ENCODE results near the gene CACNA1G.

Gene CACNA1G

DNA sequence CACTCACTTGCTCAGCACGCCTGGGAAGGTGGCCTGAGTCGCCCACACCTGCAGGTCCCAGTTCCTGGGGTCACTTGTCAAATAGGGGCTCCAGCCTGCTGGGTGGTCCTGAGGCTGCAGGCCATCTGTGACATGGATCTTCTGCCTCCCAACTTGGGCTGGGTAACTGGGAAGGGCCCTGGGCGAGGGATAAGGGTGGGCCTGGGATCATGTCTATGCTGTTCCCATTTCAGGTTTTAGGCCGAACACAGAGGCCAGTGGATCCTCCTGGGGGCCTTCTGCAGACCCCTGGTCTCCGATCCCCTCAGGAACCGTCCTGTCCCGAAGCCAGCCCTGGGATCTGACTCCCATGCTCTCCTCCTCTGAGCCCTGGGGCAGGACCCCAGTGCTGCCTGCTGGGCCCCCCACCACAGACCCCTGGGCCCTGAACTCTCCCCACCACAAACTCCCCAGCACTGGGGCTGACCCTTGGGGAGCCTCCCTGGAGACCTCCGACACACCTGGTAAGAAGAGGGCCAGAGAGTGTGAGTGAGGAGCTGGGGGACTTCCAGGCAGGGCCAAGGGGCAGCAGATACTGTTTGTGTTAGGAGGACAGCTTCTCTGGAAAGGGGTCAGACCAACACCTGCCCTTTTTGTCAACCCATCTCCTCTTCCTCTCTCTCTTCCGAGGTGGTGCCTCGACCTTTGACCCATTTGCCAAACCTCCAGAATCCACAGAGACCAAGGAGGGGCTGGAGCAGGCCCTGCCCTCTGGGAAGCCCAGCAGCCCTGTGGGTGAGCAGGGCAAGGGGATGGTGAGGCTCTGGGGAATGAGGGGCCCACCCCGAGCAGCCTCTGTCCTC, 19.7 kb upstream of the CACNA1G start:
- no peak for TF ChIP-seq TAF1 (IDR thresholded peaks at IDR 0.05; ENCODE audit: borderline replicate concordance, insufficient read depth, low read length)
- no peak for TF ChIP-seq SIN3A (IDR thresholded peaks at IDR 0.05; ENCODE audit: borderline replicate concordance, insufficient read depth, low read length)
- TF ChIP-seq, protein P1, sequence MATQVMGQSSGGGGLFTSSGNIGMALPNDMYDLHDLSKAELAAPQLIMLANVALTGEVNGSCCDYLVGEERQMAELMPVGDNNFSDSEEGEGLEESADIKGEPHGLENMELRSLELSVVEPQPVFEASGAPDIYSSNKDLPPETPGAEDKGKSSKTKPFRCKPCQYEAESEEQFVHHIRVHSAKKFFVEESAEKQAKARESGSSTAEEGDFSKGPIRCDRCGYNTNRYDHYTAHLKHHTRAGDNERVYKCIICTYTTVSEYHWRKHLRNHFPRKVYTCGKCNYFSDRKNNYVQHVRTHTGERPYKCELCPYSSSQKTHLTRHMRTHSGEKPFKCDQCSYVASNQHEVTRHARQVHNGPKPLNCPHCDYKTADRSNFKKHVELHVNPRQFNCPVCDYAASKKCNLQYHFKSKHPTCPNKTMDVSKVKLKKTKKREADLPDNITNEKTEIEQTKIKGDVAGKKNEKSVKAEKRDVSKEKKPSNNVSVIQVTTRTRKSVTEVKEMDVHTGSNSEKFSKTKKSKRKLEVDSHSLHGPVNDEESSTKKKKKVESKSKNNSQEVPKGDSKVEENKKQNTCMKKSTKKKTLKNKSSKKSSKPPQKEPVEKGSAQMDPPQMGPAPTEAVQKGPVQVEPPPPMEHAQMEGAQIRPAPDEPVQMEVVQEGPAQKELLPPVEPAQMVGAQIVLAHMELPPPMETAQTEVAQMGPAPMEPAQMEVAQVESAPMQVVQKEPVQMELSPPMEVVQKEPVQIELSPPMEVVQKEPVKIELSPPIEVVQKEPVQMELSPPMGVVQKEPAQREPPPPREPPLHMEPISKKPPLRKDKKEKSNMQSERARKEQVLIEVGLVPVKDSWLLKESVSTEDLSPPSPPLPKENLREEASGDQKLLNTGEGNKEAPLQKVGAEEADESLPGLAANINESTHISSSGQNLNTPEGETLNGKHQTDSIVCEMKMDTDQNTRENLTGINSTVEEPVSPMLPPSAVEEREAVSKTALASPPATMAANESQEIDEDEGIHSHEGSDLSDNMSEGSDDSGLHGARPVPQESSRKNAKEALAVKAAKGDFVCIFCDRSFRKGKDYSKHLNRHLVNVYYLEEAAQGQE (IDR thresholded peaks at IDR 0.05; ENCODE audit: insufficient read depth in 1 of 2, low read depth in 2 of 2, low read length in 2 of 2) = no peak
- TF ChIP-seq POLR2AphosphoS5 (IDR thresholded peaks at IDR 0.05; ENCODE audit: low read depth, low read length) = no peak
- TF ChIP-seq FOXP2 (optimal IDR thresholded peaks at IDR 0.05; ENCODE audit: borderline replicate concordance, extremely low read depth, extremely low read length, insufficient read depth) = no peak

DNA sequence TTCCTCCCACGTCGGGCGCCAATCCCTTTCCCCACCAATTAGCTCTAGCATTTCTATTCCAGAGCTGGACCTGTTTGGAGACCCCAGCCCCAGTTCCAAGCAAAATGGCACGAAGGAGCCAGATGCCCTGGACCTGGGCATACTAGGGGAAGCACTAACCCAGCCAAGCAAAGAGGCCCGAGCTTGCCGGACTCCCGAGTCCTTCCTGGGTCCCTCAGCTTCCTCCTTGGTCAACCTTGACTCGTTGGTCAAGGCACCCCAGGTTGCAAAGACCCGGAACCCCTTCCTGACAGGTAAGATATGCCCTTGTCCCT, 19.2 kb upstream of the CACNA1G start:
- TF ChIP-seq POLR2AphosphoS5 (IDR thresholded peaks at IDR 0.05; ENCODE audit: low read depth, low read length) = no peak
- no peak for TF ChIP-seq FOXP2 (optimal IDR thresholded peaks at IDR 0.05; ENCODE audit: borderline replicate concordance, extremely low read depth, extremely low read length, insufficient read depth)
- TF ChIP-seq SIN3A (IDR thresholded peaks at IDR 0.05; ENCODE audit: borderline replicate concordance, insufficient read depth, low read length) = no peak
- TF ChIP-seq, protein P1 (IDR thresholded peaks at IDR 0.05; ENCODE audit: insufficient read depth in 1 of 2, low read depth in 2 of 2, low read length in 2 of 2) = no peak
- no peak for TF ChIP-seq TAF1 (IDR thresholded peaks at IDR 0.05; ENCODE audit: borderline replicate concordance, insufficient read depth, low read length)

DNA sequence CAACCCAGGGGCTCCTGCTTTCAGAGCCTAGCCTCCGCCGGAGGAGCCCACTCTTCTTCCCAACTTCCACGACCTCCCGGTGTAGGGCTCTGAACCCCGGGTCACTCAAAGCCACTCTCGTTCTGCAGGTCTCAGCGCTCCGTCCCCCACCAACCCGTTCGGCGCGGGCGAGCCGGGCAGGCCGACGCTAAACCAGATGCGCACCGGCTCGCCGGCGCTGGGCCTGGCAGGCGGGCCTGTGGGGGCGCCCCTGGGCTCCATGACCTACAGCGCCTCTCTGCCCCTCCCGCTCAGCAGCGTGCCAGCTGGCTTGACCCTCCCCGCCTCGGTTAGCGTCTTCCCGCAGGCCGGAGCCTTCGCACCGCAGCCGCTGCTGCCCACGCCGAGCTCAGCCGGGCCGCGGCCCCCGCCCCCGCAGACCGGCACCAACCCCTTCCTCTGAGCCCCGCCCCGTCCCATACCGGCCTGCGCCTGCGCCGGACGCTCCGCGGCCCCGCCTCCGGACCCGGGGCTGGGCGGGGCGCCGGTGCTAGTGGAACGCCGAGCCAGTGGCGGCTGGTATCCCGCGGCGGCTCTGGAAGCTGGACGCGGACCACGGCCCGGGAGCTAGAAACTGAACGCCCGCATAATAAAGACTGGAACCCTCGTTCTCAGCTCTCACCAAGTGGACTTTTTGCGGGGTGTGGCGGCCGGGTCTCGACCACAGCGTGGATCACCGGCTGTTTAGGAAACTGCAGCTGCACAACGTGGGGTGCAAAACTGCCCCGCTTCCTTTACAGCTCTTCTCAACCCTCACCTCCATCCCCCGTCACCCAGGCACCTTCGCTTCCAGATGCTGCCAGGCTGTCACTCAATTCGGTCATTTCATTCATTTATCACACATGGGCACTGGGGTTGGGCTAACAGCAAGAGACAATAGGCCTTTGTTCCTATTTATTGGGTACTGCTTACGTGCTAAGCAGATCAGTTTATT, 18.5 kb upstream of the CACNA1G start:
- TF ChIP-seq FOXP2 (optimal IDR thresholded peaks at IDR 0.05; ENCODE audit: borderline replicate concordance, extremely low read depth, extremely low read length, insufficient read depth) (peak; percentile 74), SIN3A (IDR thresholded peaks at IDR 0.05; ENCODE audit: borderline replicate concordance, insufficient read depth, low read length) (no peak), POLR2AphosphoS5 (IDR thresholded peaks at IDR 0.05; ENCODE audit: low read depth, low read length) (peak; percentile 80), TAF1 (IDR thresholded peaks at IDR 0.05; ENCODE audit: borderline replicate concordance, insufficient read depth, low read length) (0 out of 2 replicates have a peak, but pooled peaks have one; percentile 43)
- TF ChIP-seq, protein P1 (IDR thresholded peaks at IDR 0.05; ENCODE audit: insufficient read depth in 1 of 2, low read depth in 2 of 2, low read length in 2 of 2) = 0 out of 4 replicates have a peak, but pooled peaks of 1 of the 2 experiments have one; percentile 21

DNA sequence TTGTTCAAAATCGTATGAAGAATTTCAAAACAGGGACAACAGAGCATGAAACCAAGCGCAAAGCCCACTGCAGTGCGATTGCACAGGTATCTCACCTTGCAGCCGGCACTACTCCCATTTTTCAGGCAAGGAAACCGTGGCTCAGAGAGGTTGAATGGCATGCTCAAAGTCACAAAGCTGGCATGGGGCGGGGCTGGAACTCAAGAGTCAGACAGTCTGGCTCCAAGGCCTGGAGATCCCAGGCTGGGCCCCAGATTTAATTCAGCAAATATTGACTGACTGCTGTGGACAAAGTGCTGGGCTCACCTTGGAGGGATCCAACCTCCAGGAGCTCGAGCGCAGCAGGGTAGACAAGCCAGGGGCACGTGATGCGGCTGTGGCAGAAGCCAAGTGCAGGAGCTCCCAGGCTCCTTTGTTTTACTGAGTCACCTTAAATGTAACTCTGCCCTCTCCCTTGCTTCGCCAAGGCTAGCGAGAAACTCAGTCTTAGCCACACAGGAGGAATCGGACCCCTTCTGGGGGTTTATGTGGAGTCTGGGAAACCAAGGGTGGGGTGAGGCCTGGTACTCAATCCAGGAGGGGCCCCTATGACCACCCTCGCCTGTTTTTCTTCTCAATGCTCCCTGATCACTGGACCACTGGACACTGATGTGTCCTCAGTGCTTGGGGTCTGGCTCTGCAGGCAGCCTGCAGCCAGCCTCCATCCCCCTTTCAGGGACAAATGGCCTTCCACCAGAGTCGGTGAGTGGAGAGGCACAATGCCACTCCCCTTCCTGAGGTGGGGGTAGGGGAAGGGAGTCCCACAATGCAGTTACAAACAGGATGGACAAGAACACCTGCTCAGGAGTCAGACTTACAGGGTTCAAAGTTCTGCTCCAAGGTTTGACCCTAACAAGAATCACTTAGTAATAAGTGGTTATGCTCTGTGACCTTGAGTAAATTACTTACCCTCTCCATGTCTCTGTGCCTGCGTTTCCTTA, 17.4 kb upstream of the CACNA1G start:
- TF ChIP-seq SIN3A (IDR thresholded peaks at IDR 0.05; ENCODE audit: borderline replicate concordance, insufficient read depth, low read length) = no peak
- TF ChIP-seq FOXP2 (optimal IDR thresholded peaks at IDR 0.05; ENCODE audit: borderline replicate concordance, extremely low read depth, extremely low read length, insufficient read depth) = no peak
- TF ChIP-seq, protein P1 (IDR thresholded peaks at IDR 0.05; ENCODE audit: insufficient read depth in 1 of 2, low read depth in 2 of 2, low read length in 2 of 2) = no peak
- no peak for TF ChIP-seq POLR2AphosphoS5 (IDR thresholded peaks at IDR 0.05; ENCODE audit: low read depth, low read length)
- TF ChIP-seq TAF1 (IDR thresholded peaks at IDR 0.05; ENCODE audit: borderline replicate concordance, insufficient read depth, low read length) = no peak

Measured in PFSK-1 (cell line).